GM23338 (cell line): ENCODE results near the gene GRAMD1B. TPM values are rescaled to one million over a fixed set of nuclear protein-coding genes. Genes with fewer than 3 reads are reported as not detected.

Experiments
- ATAC-seq: fragments of 200-7000 bp; cut with Tn5 transposase; 3 replicates; pipeline ENCODE4 v1.9.1; 2020
- DNase-seq: peaks from one replicate; pipeline ENCODE4 v3.0.0-alpha.2; 2015; ENCODE audit warnings: low spot score
- H2AFZ ChIP-seq: fragments of 200-600 bp; sonication (generic); 2 replicates; pipeline ENCODE4 v1.8.0; 2016; ENCODE audit warnings: antibody characterized with exemption, mild to moderate bottlenecking, moderate library complexity
- H3F3A ChIP-seq: fragments of 200-600 bp; sonication (generic); replicated peaks from 2 replicates; pipeline ENCODE4 v1.8.0; 2017; ENCODE audit warnings: antibody characterized with exemption, mixed run types, low read depth
- H3K27ac ChIP-seq: fragments of 200-600 bp; sonication (generic); 2 replicates; pipeline ENCODE4 v1.6.1; 2016; ENCODE audit warnings: low read depth
- H3K27me3 ChIP-seq: fragments of 200-600 bp; sonication (generic); 2 replicates; pipeline ENCODE4 v1.8.0; 2016; ENCODE audit warnings: mild to moderate bottlenecking, mixed run types, moderate library complexity; ENCODE audit not compliant: insufficient read depth
- H3K36me3 ChIP-seq: fragments of 200-600 bp; sonication (generic); 2 replicates; pipeline ENCODE4 v1.8.0; 2016; ENCODE audit warnings: mild to moderate bottlenecking; ENCODE audit not compliant: insufficient read depth
- H3K4me1 ChIP-seq: fragments of 200-600 bp; sonication (generic); 2 replicates; pipeline ENCODE4 v1.8.0; 2016; ENCODE audit warnings: mild to moderate bottlenecking, moderate library complexity; ENCODE audit not compliant: insufficient read depth
- H3K4me2 ChIP-seq: fragments of 200-600 bp; sonication (generic); 2 replicates; pipeline ENCODE4 v1.7.1; 2017; ENCODE audit warnings: mixed run types
- H3K4me3 ChIP-seq: fragments of 200-600 bp; sonication (generic); 2 replicates; pipeline ENCODE4 v1.6.1; 2016; ENCODE audit warnings: mixed run types
- H3K79me2 ChIP-seq: fragments of 200-600 bp; sonication (generic); replicated peaks from 2 replicates; pipeline ENCODE4 v1.8.0; 2017; ENCODE audit warnings: mild to moderate bottlenecking; ENCODE audit not compliant: insufficient read depth
- H3K9me2 ChIP-seq: fragments of 200-600 bp; sonication (generic); 2 replicates; pipeline ENCODE4 v1.8.0; 2017; ENCODE audit not compliant: insufficient read depth
- H4K20me1 ChIP-seq: fragments of 200-600 bp; sonication (generic); replicated peaks from 2 replicates; pipeline ENCODE4 v1.8.0; 2017; ENCODE audit warnings: mild to moderate bottlenecking; ENCODE audit not compliant: insufficient read depth
- H3K27ac Mint-ChIP-seq: 2 replicates; pipeline ENCODE4 v1.8.0; 2020; ENCODE audit warnings: inconsistent platforms, mild to moderate bottlenecking, moderate library complexity, mixed read lengths
- H3K27me3 Mint-ChIP-seq: 3 replicates; pipeline ENCODE4 v1.8.0; 2022; ENCODE audit warnings: low read depth, mild to moderate bottlenecking, moderate library complexity, mixed read lengths, inconsistent platforms; ENCODE audit not compliant: insufficient read depth, poor library complexity
- H3K36me3 Mint-ChIP-seq: 3 replicates; pipeline ENCODE4 v1.8.0; 2021; ENCODE audit warnings: low read depth, mild to moderate bottlenecking, inconsistent platforms, moderate library complexity, mixed read lengths
- H3K4me1 Mint-ChIP-seq: 3 replicates; pipeline ENCODE4 v1.8.0; 2020; ENCODE audit warnings: mild to moderate bottlenecking, inconsistent platforms, mixed read lengths
- H3K4me3 Mint-ChIP-seq: 3 replicates; pipeline ENCODE4 v1.8.0; 2021; ENCODE audit warnings: moderate library complexity, mild to moderate bottlenecking, inconsistent platforms, mixed read lengths
- H3K9me3 Mint-ChIP-seq: 3 replicates; pipeline ENCODE4 v1.8.0; 2020; ENCODE audit warnings: moderate library complexity, mild to moderate bottlenecking, inconsistent platforms, mixed read lengths
- CREB1 ChIP-seq: fragments of 250-450 bp; sonication (Bioruptor Pico); IDR thresholded peaks from 2 replicates; pipeline ENCODE4 v1.5.0; 2020; ENCODE audit warnings: low read depth, mild to moderate bottlenecking, moderate library complexity
- CTCF ChIP-seq, 2 experiments: fragments of 200-600 bp in 1 of 2; sonication (generic) in 1 of 2; conservative IDR thresholded peaks; 2 replicates each; pipeline versions ENCODE4 v1.5.1 to v1.6.1; 2016 to 2017; ENCODE audit warnings: antibody characterized with exemption in 2 of 2, low read depth in 2 of 2, mild to moderate bottlenecking in 2 of 2, moderate library complexity in 1 of 2
- ETS1 ChIP-seq: IDR thresholded peaks from 2 replicates; pipeline ENCODE4 v1.6.1; 2016; ENCODE audit warnings: antibody characterized with exemption
- EZH2 ChIP-seq: fragments of 200-600 bp; sonication (generic); IDR thresholded peaks from one replicate; pipeline ENCODE4 v1.8.0; 2017; ENCODE audit warnings: antibody characterized with exemption, mild to moderate bottlenecking, low read depth; ENCODE audit not compliant: unreplicated experiment
- EZH2phosphoT487 ChIP-seq: fragments of 200-600 bp; sonication (generic); IDR thresholded peaks from one replicate; pipeline ENCODE4 v1.8.1; 2018; ENCODE audit warnings: antibody characterized with exemption; ENCODE audit not compliant: unreplicated experiment
- JUNB ChIP-seq: IDR thresholded peaks from one replicate; pipeline ENCODE4 v1.6.1; 2016; ENCODE audit warnings: antibody characterized with exemption; ENCODE audit not compliant: unreplicated experiment
- NANOG ChIP-seq: IDR thresholded peaks from 2 replicates; pipeline ENCODE4 v1.6.1; 2016; ENCODE audit warnings: antibody characterized with exemption, borderline replicate concordance
- POLR2AphosphoS5 ChIP-seq: IDR thresholded peaks from 2 replicates; pipeline ENCODE4 v1.6.1; 2016; ENCODE audit warnings: antibody characterized with exemption, low read depth
- REST ChIP-seq: IDR thresholded peaks from one replicate; pipeline ENCODE4 v1.6.1; 2018; ENCODE audit warnings: antibody characterized with exemption; ENCODE audit not compliant: unreplicated experiment
- STAT1 ChIP-seq: IDR thresholded peaks from one replicate; pipeline ENCODE4 v1.6.1; 2016; ENCODE audit warnings: antibody characterized with exemption; ENCODE audit not compliant: unreplicated experiment
- ZNF114 ChIP-seq: fragments of 250-450 bp; sonication (Bioruptor Pico); IDR thresholded peaks from 2 replicates; pipeline ENCODE4 v1.5.0; 2020; ENCODE audit warnings: mild to moderate bottlenecking, moderate library complexity
- ZNF331 ChIP-seq: fragments of 250-450 bp; sonication (Bioruptor Pico); IDR thresholded peaks from 2 replicates; pipeline ENCODE4 v1.5.0; 2020; ENCODE audit warnings: low read depth, mild to moderate bottlenecking, moderate library complexity
- ZNF462 ChIP-seq: fragments of 250-450 bp; sonication (Bioruptor Pico); IDR thresholded peaks from 2 replicates; pipeline ENCODE4 v1.5.0; 2020; ENCODE audit warnings: mild to moderate bottlenecking, moderate library complexity
- long read RNA-seq: library from polyadenylated mRNA; unstranded; transcript quantifications from one replicate; pipeline ENCODE4 v2.0.0, GENCODE V29; 2020; ENCODE audit not compliant: unreplicated experiment
- polyA plus RNA-seq: library from polyadenylated mRNA; unstranded; fragments of >200 nt; fragmentation: Nextera tagmentation; extraction: Ambion mirVana; gene quantifications from 2 replicates; pipeline ENCODE4 v1.2.1, GENCODE V29; 2016
- total RNA-seq: library from RNA; depleted of rRNA; stranded (reverse); fragments of >200 nt; shearing (Covaris generic); gene quantifications from 2 replicates; pipeline ENCODE4 v1.2.3, GENCODE V29; 2014; rRNA removed

GRAMD1B gene
- 20.0 and 24.3 TPM in 2 replicates for total RNA-seq
- polyA plus RNA-seq, result 3.7 and 4.6 TPM in 2 replicates
- long read RNA-seq, partial matches to known transcripts, result 1 of 7 reads
- long read RNA-seq, other reads (novel, unspliced or antisense), result 3 of 7 reads

GRCh38 chr11:123429913-123430720 lies at the start of gene GRAMD1B:
TSS of gene GRAMD1B (plus strand) at chr11:123430269. CDS start at chr11:123430793, 524 bp downstream.
- Histone ChIP-seq H3K4me3 (peak within 1 kb of the TSS; percentile 91), H3K79me2 (peaks cover 15% of the 10 kb centered on the region), H3K27ac (peak within 1 kb of the TSS; percentile 95), H3K9me2 (no peaks in the 10 kb centered on the region), H4K20me1 (no peaks in the 10 kb centered on the region; the same call in 1 of the 2 replicates), H3F3A (0 out of 2 replicates have a peak, but pooled peaks cover 6% of the 10 kb centered on the region), H3K36me3 (no peaks in the 10 kb centered on the region; the same call in 1 of the 2 replicates), H3K4me2 (peak within 1 kb of the TSS; percentile 84), H2AFZ (peak within 1 kb of the TSS; percentile 89), H3K27me3 (peaks cover 21% of the 10 kb centered on the region), H3K4me1 (peaks cover 36% of the 10 kb centered on the region)
- ATAC-seq, result peak; percentile 73
- Mint-ChIP-seq H3K4me3 (peak within 1 kb of the TSS; percentile 89), H3K4me1 (peaks cover 46% of the 10 kb centered on the region), H3K27me3 (peaks cover 20% of the 10 kb centered on the region), H3K36me3 (peaks cover 3% of the 10 kb centered on the region; the same call in 1 of the 3 replicates), H3K27ac (no peak within 1 kb of the TSS; the same call in 1 of the 2 replicates), H3K9me3 (no peaks in the 10 kb centered on the region; the same call in 2 of the 3 replicates)
- no peak for TF ChIP-seq CREB1 (CRISPR knock-in tag)
- TF ChIP-seq ZNF331, result no peak
- TF ChIP-seq STAT1, result no peak
- TF ChIP-seq REST, result no peak
- no peak for TF ChIP-seq POLR2AphosphoS5
- TF ChIP-seq ETS1, result no peak
- TF ChIP-seq ZNF114 (CRISPR knock-in tag), result no peak
- TF ChIP-seq JUNB, result no peak
- TF ChIP-seq EZH2, result no peak
- no peak; a peak in 1 of 4 replicates for TF ChIP-seq CTCF (conservative IDR thresholded peaks at IDR 0.05; ENCODE audit: low read depth in 2 of 2)
- TF ChIP-seq EZH2phosphoT487, result no peak
- no peak for TF ChIP-seq NANOG
- no peak for TF ChIP-seq ZNF462 (CRISPR knock-in tag)
- peak; percentile 93 for DNase-seq
